ENCODE data around the gene CAVIN2. TPM values are rescaled to one million over a fixed set of nuclear protein-coding genes. Genes with fewer than 3 reads are reported as not detected.

Gene CAVIN2
- total and polyA plus RNA-seq, 4 donors = 55.1 to 160 (median 104) TPM

GRCh38 chr2:191860760-191861466 lies 14.0 kb upstream of the CAVIN2 start:
- Histone ChIP-seq H3K36me3 (ENCODE audit: control insufficient read depth in 4 of 4, insufficient read depth in 4 of 4, low read length in 4 of 4) (no peaks in the 10 kb centered on the region), H3K27me3 (ENCODE audit: control insufficient read depth in 3 of 3, insufficient read depth in 3 of 3, low read length in 2 of 3) (no peaks in the 10 kb centered on the region), H3K4me3 (no peak overlapping the region), H3K27ac (ENCODE audit: low read depth in 1 of 2, low read length in 1 of 2) (peak overlapping the region in 1 of 2 donors; percentile 69), H3K9me3 (ENCODE audit: control insufficient read depth in 4 of 4, insufficient read depth in 3 of 4, low read length in 3 of 4) (no peaks in the 10 kb centered on the region), H3K9ac (ENCODE audit: insufficient read depth in 1 of 2, low read length in 2 of 2) (no peak overlapping the region), H3K4me1 (ENCODE audit: control insufficient read depth in 5 of 5, insufficient read depth in 5 of 5, low read length in 5 of 5) (peaks cover 0 to 26% (median 12%) of the 10 kb centered on the region in 5 donors)
- 96 to 97% methylated on average over 1 of the region's 1 CpG for WGBS, 2 donors
- DNase-seq (no peak), ATAC-seq (ENCODE audit: insufficient read depth, low FRiP score) (no peak)
- no peak for TF ChIP-seq CTCF (IDR thresholded peaks at IDR 0.05; ENCODE audit: control extremely low read depth, extremely low read depth)

GRCh38 chr2:191859681-191860080 lies 12.8 kb upstream of the CAVIN2 start:
- WGBS, 2 donors = 96 to 97% methylated on average over 1 of the region's 1 CpG
- TF ChIP-seq CTCF (IDR thresholded peaks at IDR 0.05; ENCODE audit: control extremely low read depth, extremely low read depth) = no peak
- Histone ChIP-seq H3K27me3 (ENCODE audit: control insufficient read depth in 3 of 3, insufficient read depth in 3 of 3, low read length in 2 of 3) (no peaks in the 10 kb centered on the region), H3K27ac (ENCODE audit: low read depth in 1 of 2, low read length in 1 of 2) (no peak overlapping the region), H3K4me1 (ENCODE audit: control insufficient read depth in 5 of 5, insufficient read depth in 5 of 5, low read length in 5 of 5) (peaks cover 0 to 18% (median 4%) of the 10 kb centered on the region in 5 donors), H3K4me3 (no peak overlapping the region), H3K9ac (ENCODE audit: insufficient read depth in 1 of 2, low read length in 2 of 2) (no peak overlapping the region), H3K9me3 (ENCODE audit: control insufficient read depth in 4 of 4, insufficient read depth in 3 of 4, low read length in 3 of 4) (no peaks in the 10 kb centered on the region), H3K36me3 (ENCODE audit: control insufficient read depth in 4 of 4, insufficient read depth in 4 of 4, low read length in 4 of 4) (no peaks in the 10 kb centered on the region)
- DNase-seq = no peak
- no peak for ATAC-seq (ENCODE audit: insufficient read depth, low FRiP score)

GRCh38 chr2:191857886-191858285 lies 11.0 kb upstream of the CAVIN2 start:
- Histone ChIP-seq H3K9me3 (ENCODE audit: control insufficient read depth in 4 of 4, insufficient read depth in 3 of 4, low read length in 3 of 4) (no peaks in the 10 kb centered on the region), H3K4me1 (ENCODE audit: control insufficient read depth in 5 of 5, insufficient read depth in 5 of 5, low read length in 5 of 5) (peaks cover 0 to 9% (median 0%) of the 10 kb centered on the region in 5 donors), H3K4me3 (no peak overlapping the region), H3K27me3 (ENCODE audit: control insufficient read depth in 3 of 3, insufficient read depth in 3 of 3, low read length in 2 of 3) (no peaks in the 10 kb centered on the region), H3K36me3 (ENCODE audit: control insufficient read depth in 4 of 4, insufficient read depth in 4 of 4, low read length in 4 of 4) (no peaks in the 10 kb centered on the region), H3K27ac (ENCODE audit: low read depth in 1 of 2, low read length in 1 of 2) (no peak overlapping the region), H3K9ac (ENCODE audit: insufficient read depth in 1 of 2, low read length in 2 of 2) (no peak overlapping the region)
- no peak for DNase-seq
- WGBS, 2 donors = 73 to 78% methylated on average over 3 of the region's 3 CpGs
- TF ChIP-seq CTCF (IDR thresholded peaks at IDR 0.05; ENCODE audit: control extremely low read depth, extremely low read depth) = no peak
- ATAC-seq (ENCODE audit: insufficient read depth, low FRiP score) = no peak

Measured in lung (tissue), 12 donors.